IMR-90 (cell line): ENCODE measurements around the gene RANBP10. TPM values are rescaled to one million over a fixed set of nuclear protein-coding genes. Genes with fewer than 3 reads are reported as not detected.
"Not testable (repeated sequence)": the region's sequence is repeated elsewhere in the genome, so short reads cannot be mapped to it uniquely, and the experiment has no call there.

Experiments
- ATAC-seq: fragments of 200-7000 bp; cut with Tn5 transposase; 2 replicates; pipeline ENCODE4 v1.9.1; 2020; ENCODE audit warnings: low read depth, mild to moderate bottlenecking, moderate library complexity
- BruUV-seq: library from RNA; stranded (reverse); fragments of 400-500 nt; replicated peaks from 2 replicates; lab custom pipeline; 2021; lab: Mats Ljungman, UMichigan
- CTCF ChIA-PET: fragments of 300-600 bp; formaldehyde crosslinking; extraction: SDS; loops from one replicate; lab custom pipeline; 2021; ENCODE audit warnings: antibody characterized with exemption; lab: Yijun Ruan, JAX
- POLR2A ChIA-PET: fragments of 300-600 bp; sonication (Branson Sonifier 250); formaldehyde crosslinking; loops from one replicate; lab custom pipeline; 2022; ENCODE audit warnings: antibody characterized with exemption; ENCODE audit not compliant: unreplicated experiment; lab: Charles Lee
- DNase-seq: peaks from one replicate; pipeline ENCODE4 v3.0.0; 2013
- H2AFZ ChIP-seq: replicated peaks from 2 replicates; pipeline ENCODE3; 2013; ENCODE audit warnings: low read length, mild to moderate bottlenecking; ENCODE audit not compliant: poor library complexity
- H2AK5ac ChIP-seq: 2 replicates; pipeline ENCODE4 v1.6.1; 2013; ENCODE audit warnings: low read depth, low read length, inconsistent platforms
- H2AK9ac ChIP-seq: replicated peaks from 2 replicates; pipeline ENCODE3; 2013; ENCODE audit warnings: mild to moderate bottlenecking, low read depth, low read length, moderate library complexity; ENCODE audit not compliant: poor library complexity
- H2BK120ac ChIP-seq: 2 replicates; pipeline ENCODE4 v1.6.1; 2013; ENCODE audit warnings: low read depth, low read length, inconsistent platforms
- H2BK15ac ChIP-seq: 3 replicates; pipeline ENCODE4 v1.6.1; 2013; ENCODE audit warnings: low read depth, low read length, inconsistent platforms
- H2BK20ac ChIP-seq: 2 replicates; pipeline ENCODE4 v1.6.1; 2013; ENCODE audit warnings: low read depth, mild to moderate bottlenecking, inconsistent platforms, low read length, moderate library complexity
- H2BK5ac ChIP-seq: 2 replicates; pipeline ENCODE4 v1.6.1; 2013; ENCODE audit warnings: mild to moderate bottlenecking, low read depth, low read length, inconsistent platforms; ENCODE audit not compliant: poor library complexity, severe bottlenecking
- H3K14ac ChIP-seq: replicated peaks from 2 replicates; pipeline ENCODE4 v1.6.1; 2013; ENCODE audit warnings: low read depth, low read length, inconsistent platforms
- H3K18ac ChIP-seq: 2 replicates; pipeline ENCODE4 v1.6.1; 2013; ENCODE audit warnings: low read depth, low read length, control low read depth
- H3K23ac ChIP-seq: 2 replicates; pipeline ENCODE4 v1.6.1; 2013; ENCODE audit warnings: low read depth, low read length, inconsistent platforms
- H3K27ac ChIP-seq: 2 replicates; pipeline ENCODE4 v1.5.1; 2013; ENCODE audit warnings: mild to moderate bottlenecking, control low read depth, low read length; ENCODE audit not compliant: insufficient read depth
- H3K27me3 ChIP-seq: 2 replicates; pipeline ENCODE4 v1.6.1; 2013; ENCODE audit warnings: low read length; ENCODE audit not compliant: control insufficient read depth, insufficient read depth
- H3K36me3 ChIP-seq: 2 replicates; pipeline ENCODE4 v1.6.1; 2013; ENCODE audit warnings: low read length, mixed read lengths; ENCODE audit not compliant: control insufficient read depth, insufficient read depth
- H3K4ac ChIP-seq: 2 replicates; pipeline ENCODE4 v1.6.1; 2013; ENCODE audit warnings: low read depth, low read length, inconsistent platforms
- H3K4me1 ChIP-seq: 2 replicates; pipeline ENCODE4 v1.6.1; 2013; ENCODE audit warnings: low read length, mixed read lengths; ENCODE audit not compliant: control insufficient read depth, insufficient read depth
- H3K4me2 ChIP-seq: 2 replicates; pipeline ENCODE4 v1.6.1; 2013; ENCODE audit warnings: low read depth, mild to moderate bottlenecking, control low read depth, low read length, moderate library complexity
- H3K4me3 ChIP-seq: 2 replicates; pipeline ENCODE4 v1.5.1; 2013; ENCODE audit warnings: low read depth, mild to moderate bottlenecking, control low read depth, low read length, moderate library complexity; ENCODE audit not compliant: insufficient read depth
- H3K56ac ChIP-seq: 2 replicates; pipeline ENCODE4 v1.6.1; 2013; ENCODE audit warnings: low read length, inconsistent platforms; ENCODE audit not compliant: insufficient read depth; ENCODE audit errors: extremely low read depth
- H3K79me1 ChIP-seq, 2 experiments: 2 replicates each; pipeline ENCODE4 v1.6.1; 2013; ENCODE audit warnings: low read length in 2 of 2, inconsistent platforms in 1 of 2, low read depth in 1 of 2
- H3K9ac ChIP-seq: 2 replicates; pipeline ENCODE4 v1.6.1; 2013; ENCODE audit warnings: low read depth, low read length, control low read depth
- H3K9me1 ChIP-seq: 2 replicates; pipeline ENCODE4 v1.6.1; 2013; ENCODE audit warnings: low read length, inconsistent platforms; ENCODE audit not compliant: insufficient read depth
- H3K9me3 ChIP-seq: 2 replicates; pipeline ENCODE4 v1.6.1; 2013; ENCODE audit warnings: low read length; ENCODE audit not compliant: control insufficient read depth, insufficient read depth
- H4K20me1 ChIP-seq: 2 replicates; pipeline ENCODE4 v1.6.1; 2013; ENCODE audit warnings: low read length, inconsistent platforms; ENCODE audit not compliant: insufficient read depth
- H4K5ac ChIP-seq: 2 replicates; pipeline ENCODE4 v1.6.1; 2013; ENCODE audit warnings: mild to moderate bottlenecking, low read depth, low read length, control low read depth
- H4K8ac ChIP-seq, 2 experiments: 2 replicates each; pipeline ENCODE4 v1.6.1; 2013; ENCODE audit warnings: low read depth in 2 of 2, low read length in 2 of 2, control low read depth in 1 of 2, inconsistent platforms in 1 of 2
- H4K91ac ChIP-seq: 2 replicates; pipeline ENCODE4 v1.6.1; 2013; ENCODE audit warnings: low read depth, low read length, inconsistent platforms; ENCODE audit not compliant: insufficient read depth
- CHD1 ChIP-seq: IDR thresholded peaks from 2 replicates; pipeline ENCODE4 v1.6.1; 2012; ENCODE audit warnings: low read depth, low read length, improper control_type of control experiment
- NFE2L2 ChIP-seq: fragments of 150-350 bp; IDR thresholded peaks from 2 replicates; pipeline ENCODE4 v1.6.1; 2016; ENCODE audit warnings: low read depth, mild to moderate bottlenecking, low read length
- RAD21 ChIP-seq: IDR thresholded peaks from 2 replicates; pipeline ENCODE4 v1.6.1; 2012; ENCODE audit warnings: low read length, improper control_type of control experiment
- WGBS, 2 experiments: methylation state at CpG; one replicate each; pipeline versions ENCODE4 v1.1.5 to v1.1.7; 2013; ENCODE audit warnings: missing lambda C conversion rate in 2 of 2; ENCODE audit not compliant: insufficient read length in 1 of 2; ENCODE audit errors: extremely low coverage in 2 of 2; 5-methylcytosine and 5-hydroxymethylcytosine counted together
- dilution Hi-C: fragments of 300-500 bp; cut with HindIII; formaldehyde crosslinking; loops from one replicate; pipeline ENCODE4 v1.14.3; 2018; ENCODE audit warnings: low sequenced_read_pairs; ENCODE audit not compliant: unreplicated experiment
- in situ Hi-C: fragments of 300-500 bp; cut with MboI; formaldehyde crosslinking; loops from 3 replicates; pipeline ENCODE4 v1.14.3; 2019; ENCODE audit warnings: low sequenced_read_pairs, inconsistent platforms, mixed read lengths
- intact Hi-C: fragments of 100-400 bp; cut with micrococcal nuclease; formaldehyde crosslinking; loops from 2 replicates; pipeline ENCODE4 v1.10.0; 2022
- polyA plus RNA-seq, 3 experiments: library from polyadenylated mRNA; depleted of rRNA; stranded (reverse); fragments of >200 nt; gene quantifications; 2 replicates each; pipeline ENCODE4 v1.2.3, GENCODE V29; 2012; ENCODE audit warnings: low replicate concordance in 1 of 3
- total RNA-seq: library from RNA; depleted of rRNA; stranded (reverse); fragments of >200 nt; gene quantifications from 2 replicates; pipeline ENCODE4 v1.2.3, GENCODE V29; 2012
- TF ChIP-seq, protein P1 (sequence below): fragments of 150-350 bp; IDR thresholded peaks from 2 replicates; pipeline ENCODE4 v1.6.1; 2016; ENCODE audit warnings: low read depth, mild to moderate bottlenecking, low read length, moderate library complexity, borderline replicate concordance

RANBP10 gene
- total and polyA plus RNA-seq, 2 of the 4 experiments (the other 2 are of a cell fraction), result 2.7 to 12.1 TPM

DNA sequence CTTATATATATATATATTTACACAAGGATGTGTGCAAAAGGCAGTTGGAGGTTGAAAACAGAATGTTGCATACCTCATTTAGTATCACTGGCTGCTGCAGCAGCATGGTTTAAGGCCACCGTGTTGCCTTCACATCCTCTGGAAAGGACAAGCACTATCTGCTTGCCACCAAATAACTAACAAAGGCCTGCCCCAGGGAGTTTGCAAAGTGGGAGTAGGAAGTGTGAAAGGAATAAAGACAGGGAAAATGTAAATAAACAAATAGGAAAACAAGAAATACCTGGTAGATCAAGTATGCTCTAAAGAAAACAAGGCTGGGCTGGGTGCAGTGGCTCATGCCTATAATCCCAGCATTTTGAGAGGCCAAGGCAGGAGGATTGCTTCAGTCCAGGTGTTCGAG lies 53.7 kb downstream of the RANBP10 start:
- ChIA-PET CTCF (no interaction called here), POLR2A (no interaction called here)
- no peaks in the 10 kb centered on the region for H3K4me1 ChIP-seq
- intact Hi-C loops (no loop called here), dilution Hi-C loops (no loop called here), in situ Hi-C loops (no loop called here)
- no peak overlapping the region for H2BK120ac ChIP-seq
- no peak overlapping the region for H4K91ac ChIP-seq
- no peak overlapping the region for H2AFZ ChIP-seq
- no peak overlapping the region for H2AK5ac ChIP-seq
- H3K56ac ChIP-seq, result no peak overlapping the region
- no peak overlapping the region for H2BK15ac ChIP-seq
- no peak overlapping the region for H3K18ac ChIP-seq
- no peaks in the 10 kb centered on the region for H3K9me3 ChIP-seq
- no peak for ATAC-seq
- no peak overlapping the region for H3K23ac ChIP-seq
- H3K4ac ChIP-seq, result no peak overlapping the region
- H3K4me3 ChIP-seq, result no peak overlapping the region
- TF ChIP-seq, protein P1, sequence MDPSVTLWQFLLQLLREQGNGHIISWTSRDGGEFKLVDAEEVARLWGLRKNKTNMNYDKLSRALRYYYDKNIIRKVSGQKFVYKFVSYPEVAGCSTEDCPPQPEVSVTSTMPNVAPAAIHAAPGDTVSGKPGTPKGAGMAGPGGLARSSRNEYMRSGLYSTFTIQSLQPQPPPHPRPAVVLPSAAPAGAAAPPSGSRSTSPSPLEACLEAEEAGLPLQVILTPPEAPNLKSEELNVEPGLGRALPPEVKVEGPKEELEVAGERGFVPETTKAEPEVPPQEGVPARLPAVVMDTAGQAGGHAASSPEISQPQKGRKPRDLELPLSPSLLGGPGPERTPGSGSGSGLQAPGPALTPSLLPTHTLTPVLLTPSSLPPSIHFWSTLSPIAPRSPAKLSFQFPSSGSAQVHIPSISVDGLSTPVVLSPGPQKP, result no peak
- TF ChIP-seq CHD1 (no peak), RAD21 (no peak), NFE2L2 (no peak)
- no peak overlapping the region for H2AK9ac ChIP-seq
- WGBS, 2 experiments, result no CpG with 5 or more reads among the region's 2 CpGs
- H2BK5ac ChIP-seq, result no peak overlapping the region
- no peak overlapping the region for H4K8ac ChIP-seq
- H3K27me3 ChIP-seq, result no peaks in the 10 kb centered on the region
- no TSS peak for BruUV-seq
- no peak overlapping the region for H3K4me2 ChIP-seq
- H3K36me3 ChIP-seq, result no peaks in the 10 kb centered on the region; the same call in 1 of the 2 replicates
- H3K27ac ChIP-seq, result no peak overlapping the region
- H3K9me1 ChIP-seq, result peaks cover 23% of the 10 kb centered on the region
- H2BK20ac ChIP-seq, result no peak overlapping the region
- no peak overlapping the region for H4K5ac ChIP-seq
- no peak overlapping the region for H3K14ac ChIP-seq
- no peak overlapping the region for H3K9ac ChIP-seq
- DNase-seq, result no peak
- 0 out of 2 replicates have a peak, but pooled peaks cover 12% of the 10 kb centered on the region for H4K20me1 ChIP-seq
- H3K79me1 ChIP-seq, result peaks cover 5 to 35% of the 10 kb centered on the region in 2 experiments

DNA sequence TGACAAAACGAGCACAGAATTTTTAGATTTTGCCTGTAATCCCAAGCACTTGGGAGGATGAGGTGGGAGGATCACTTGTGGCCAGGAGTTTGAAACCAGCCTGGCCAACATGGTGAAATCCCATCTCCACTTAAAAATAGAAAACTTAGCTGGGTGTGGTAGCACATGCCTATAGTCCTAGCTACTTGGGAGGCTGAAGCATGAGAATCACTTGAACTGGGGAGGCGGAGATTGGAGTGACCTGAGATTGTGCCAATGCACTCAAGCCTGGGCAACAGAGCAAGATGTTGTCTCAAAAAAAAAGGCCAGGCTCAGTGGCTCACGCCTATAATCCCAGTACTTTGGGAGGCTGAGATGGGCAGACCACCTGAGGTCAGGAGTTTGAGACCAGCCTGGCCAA lies 55.0 kb downstream of the RANBP10 start:
- H3K4ac ChIP-seq, H3K9me3 ChIP-seq, H2BK20ac ChIP-seq, dilution Hi-C loops, H4K5ac ChIP-seq, H3K18ac ChIP-seq, H3K4me3 ChIP-seq, H2AK5ac ChIP-seq, BruUV-seq, H3K23ac ChIP-seq, H3K36me3 ChIP-seq, H2BK5ac ChIP-seq, H2BK15ac ChIP-seq, H3K4me1 ChIP-seq, intact Hi-C loops, H4K91ac ChIP-seq, in situ Hi-C loops, DNase-seq, POLR2A ChIA-PET, H2AFZ ChIP-seq, H4K8ac ChIP-seq, H2AK9ac ChIP-seq, H3K4me2 ChIP-seq, ATAC-seq, H3K56ac ChIP-seq, H3K27ac ChIP-seq, H3K27me3 ChIP-seq, H3K9ac ChIP-seq, H2BK120ac ChIP-seq, H3K14ac ChIP-seq: not testable (repeated sequence)
- CTCF ChIA-PET, result interaction anchor here (0.7 kb wide), 1 partner anchor 33 kb away, joined by 3 read pairs; no protein-coding TSS in a partner anchor
- H4K20me1 ChIP-seq, result 0 out of 2 replicates have a peak, but pooled peaks cover 12% of the 10 kb centered on the region
- peaks cover 5 to 27% of the 10 kb centered on the region in 2 experiments for H3K79me1 ChIP-seq
- H3K9me1 ChIP-seq, result peaks cover 23% of the 10 kb centered on the region
- 100% methylated on average over 1 of the region's 3 CpGs; no CpG with 5 or more reads in 1 of the 2 experiments for WGBS, 2 experiments
